CD14-positive monocyte (primary cell): ENCODE results near the gene TMC7. TPM values are rescaled to one million over a fixed set of nuclear protein-coding genes. Genes with fewer than 3 reads are reported as not detected.

ENCODE experiments used
- DNase-seq, 3 donors: peaks; one replicate each; pipeline ENCODE4 v3.0.0-alpha.2; 2011 to 2022
- H2AFZ ChIP-seq: 2 replicates; pipeline ENCODE4 v1.6.0; 2012; ENCODE audit warnings: mild to moderate bottlenecking, low read depth, low read length, inconsistent platforms; ENCODE audit not compliant: insufficient read depth, poor library complexity, severe bottlenecking
- H3K27ac ChIP-seq, 2 donors: 1 replicate in 1 of 2; 2 replicates in 1 of 2; pipeline ENCODE4 v1.5.1; 2012 to 2013; ENCODE audit warnings: low read length in 2 of 2, control low read depth in 1 of 2, inconsistent platforms in 1 of 2, low read depth in 1 of 2, mild to moderate bottlenecking in 1 of 2
- H3K27me3 ChIP-seq, 2 donors: one replicate each; pipeline versions ENCODE4 v1.6.0 to v1.6.1; 2011 to 2013; ENCODE audit warnings: low read length in 2 of 2; ENCODE audit not compliant: control insufficient read depth in 2 of 2, insufficient read depth in 2 of 2
- H3K36me3 ChIP-seq, 2 donors: replicated peaks in 1 of 2; 1 replicate in 1 of 2; 2 replicates in 1 of 2; pipeline versions ENCODE4 v1.5.1 to v1.6.1; 2012 to 2013; ENCODE audit warnings: low read length in 2 of 2, control low read depth in 1 of 2, inconsistent platforms in 1 of 2, mild to moderate bottlenecking in 1 of 2; ENCODE audit not compliant: insufficient read depth in 2 of 2, control insufficient read depth in 1 of 2
- H3K4me1 ChIP-seq, 2 donors: 1 replicate in 1 of 2; 2 replicates in 1 of 2; pipeline versions ENCODE4 v1.5.1 to v1.6.1; 2012 to 2013; ENCODE audit warnings: low read length in 2 of 2, control low read depth in 1 of 2, inconsistent platforms in 1 of 2, mild to moderate bottlenecking in 1 of 2, moderate library complexity in 1 of 2; ENCODE audit not compliant: insufficient read depth in 2 of 2, control insufficient read depth in 1 of 2
- H3K4me2 ChIP-seq: replicated peaks from 2 replicates; pipeline ENCODE3; 2012; ENCODE audit warnings: low read length, moderate library complexity, mild to moderate bottlenecking; ENCODE audit not compliant: poor library complexity, severe bottlenecking; ENCODE audit errors: extremely low read depth
- H3K4me3 ChIP-seq, 3 experiments: fragments of 200-600 bp in 1 of 3; sonication (generic) in 1 of 3; replicated peaks in 1 of 3; 1 replicate in 2 of 3; 2 replicates in 1 of 3; pipeline ENCODE4 v1.5.1; 2011 to 2013; ENCODE audit warnings: low read length in 3 of 3, mild to moderate bottlenecking in 3 of 3, control low read depth in 2 of 3, low read depth in 2 of 3, inconsistent platforms in 1 of 3, moderate library complexity in 1 of 3
- H3K79me2 ChIP-seq: 2 replicates; pipeline ENCODE4 v1.6.0; 2012; ENCODE audit warnings: mild to moderate bottlenecking, control low read depth, inconsistent platforms, low read length, moderate library complexity; ENCODE audit not compliant: insufficient read depth
- H3K9ac ChIP-seq: 2 replicates; pipeline ENCODE4 v1.6.0; 2017; ENCODE audit warnings: low read length, mild to moderate bottlenecking; ENCODE audit not compliant: insufficient read depth, poor library complexity, severe bottlenecking
- H3K9me3 ChIP-seq, 2 donors: replicated peaks in 1 of 2; 1 replicate in 1 of 2; 2 replicates in 1 of 2; pipeline versions ENCODE4 v1.5.1 to v1.6.1; 2012 to 2013; ENCODE audit warnings: low read length in 2 of 2, control low read depth in 1 of 2; ENCODE audit not compliant: control insufficient read depth in 1 of 2, insufficient read depth in 1 of 2
- H4K20me1 ChIP-seq: 2 replicates; pipeline ENCODE4 v1.6.0; 2012; ENCODE audit warnings: mild to moderate bottlenecking, low read length, control low read depth, moderate library complexity; ENCODE audit not compliant: insufficient read depth
- H3K27ac Mint-ChIP-seq, 7 donors: one replicate each; pipeline ENCODE4 v1.8.0; 2020; ENCODE audit warnings: mild to moderate bottlenecking in 7 of 7, mixed read lengths in 7 of 7, moderate library complexity in 6 of 7, inconsistent platforms in 2 of 7
- H3K27me3 Mint-ChIP-seq, 3 donors: one replicate each; pipeline ENCODE4 v1.8.0; 2021 to 2022; ENCODE audit warnings: low read depth in 3 of 3, mild to moderate bottlenecking in 3 of 3, mixed read lengths in 3 of 3, moderate library complexity in 3 of 3, inconsistent platforms in 1 of 3
- H3K36me3 Mint-ChIP-seq, 2 donors: one replicate each; pipeline ENCODE4 v1.8.0; 2020; ENCODE audit warnings: mixed read lengths in 2 of 2, inconsistent platforms in 1 of 2, mild to moderate bottlenecking in 1 of 2
- H3K4me1 Mint-ChIP-seq: one replicate; pipeline ENCODE4 v1.8.0; 2020; ENCODE audit warnings: mild to moderate bottlenecking, mixed read lengths
- H3K4me3 Mint-ChIP-seq, 2 donors: one replicate each; pipeline ENCODE4 v1.8.0; 2020; ENCODE audit warnings: mild to moderate bottlenecking in 2 of 2, mixed read lengths in 2 of 2, moderate library complexity in 1 of 2
- H3K9me3 Mint-ChIP-seq, 7 donors: one replicate each; pipeline ENCODE4 v1.8.0; 2020 to 2022; ENCODE audit warnings: mixed read lengths in 7 of 7, mild to moderate bottlenecking in 6 of 7, moderate library complexity in 6 of 7, inconsistent platforms in 2 of 7
- CTCF ChIP-seq: fragments of 200-600 bp; IDR thresholded peaks from one replicate; pipeline ENCODE4 v1.8.0; 2022; ENCODE audit warnings: antibody characterized with exemption, mild to moderate bottlenecking
- WGBS: methylation state at CpG from one replicate; pipeline ENCODE4 v1.1.5; 2013; ENCODE audit warnings: missing lambda C conversion rate; ENCODE audit not compliant: insufficient coverage; 5-methylcytosine and 5-hydroxymethylcytosine counted together
- intact Hi-C, 2 donors: fragments of 100-400 bp; cut with micrococcal nuclease; formaldehyde crosslinking; loops; one replicate each; pipeline versions ENCODE4 v1.15.0 to v1.15.1; 2023
- polyA plus RNA-seq, 3 donors: library from polyadenylated mRNA; depleted of rRNA in 1 of 3; unstranded in 2 of 3; stranded (reverse) in 1 of 3; fragments of 300-500 nt in 2 of 3; fragments of >200 nt in 1 of 3; fragmentation: Illumina TruSeq in 2 of 3; gene quantifications; 1 replicate in 2 of 3; 2 replicates in 1 of 3; pipeline ENCODE4 v1.2.3, GENCODE V29; 2012 to 2021

TMC7 gene
- polyA plus RNA-seq, 3 donors: not detected

GRCh38 chr16:19029980-19030379 lies 46.2 kb downstream of the TMC7 start:
- Histone ChIP-seq H3K9ac (no peak overlapping the region), H4K20me1 (no peaks in the 10 kb centered on the region), H3K4me1 (no peaks in the 10 kb centered on the region), H3K4me3 (no peak overlapping the region), H3K9me3 (no peaks in the 10 kb centered on the region), H3K4me2 (no peak overlapping the region), H2AFZ (no peak overlapping the region), H3K27ac (no peak overlapping the region), H3K27me3 (no peaks in the 10 kb centered on the region), H3K36me3 (no peaks in the 10 kb centered on the region), H3K79me2 (no peaks in the 10 kb centered on the region)
- no peaks in the 10 kb centered on the region for H3K4me1 Mint-ChIP-seq
- no peak overlapping the region for H3K4me3 Mint-ChIP-seq
- peaks cover 0 to 8% (median 0%) of the 10 kb centered on the region in 7 donors for H3K9me3 Mint-ChIP-seq
- no peak for DNase-seq
- intact Hi-C loops: no loop called here
- no peak for TF ChIP-seq CTCF
- H3K27ac Mint-ChIP-seq: no peak overlapping the region
- 97% methylated on average over 3 of the region's 6 CpGs for WGBS
- H3K36me3 Mint-ChIP-seq: no peaks in the 10 kb centered on the region
- peaks cover 2 to 9% (median 6%) of the 10 kb centered on the region in 3 donors for H3K27me3 Mint-ChIP-seq

- Histone ChIP-seq H3K4me1 (no peaks in the 10 kb centered on the region), H2AFZ (no peak overlapping the region), H4K20me1 (no peaks in the 10 kb centered on the region), H3K9me3 (no peaks in the 10 kb centered on the region), H3K4me2 (no peak overlapping the region), H3K79me2 (no peaks in the 10 kb centered on the region), H3K4me3 (no peak overlapping the region), H3K36me3 (no peaks in the 10 kb centered on the region), H3K27me3 (no peaks in the 10 kb centered on the region), H3K27ac (no peak overlapping the region), H3K9ac (no peak overlapping the region)
- H3K4me3 Mint-ChIP-seq: no peak overlapping the region
- H3K4me1 Mint-ChIP-seq: no peaks in the 10 kb centered on the region
- H3K27me3 Mint-ChIP-seq: peaks cover 3 to 11% (median 4%) of the 10 kb centered on the region in 3 donors
- H3K36me3 Mint-ChIP-seq: no peaks in the 10 kb centered on the region
- DNase-seq: no peak
- WGBS: 100% methylated on average over 1 of the region's 4 CpGs
- no peak for TF ChIP-seq CTCF
- intact Hi-C loops: no loop called here
- peaks cover 0 to 17% (median 4%) of the 10 kb centered on the region in 7 donors for H3K9me3 Mint-ChIP-seq
- H3K27ac Mint-ChIP-seq: no peak overlapping the region
These were observed 48.0 kb downstream of the TMC7 start for GRCh38 chr16:19031738-19032137.
